Body of pancreas (tissue), 4 donors: ENCODE measurements around the gene GGN.

ENCODE experiments used
- CTCF ChIP-seq, 7 experiments: fragments of 450-650 bp in 4 of 7; fragments of 200-600 bp in 3 of 7; sonication (generic) in 3 of 7; IDR thresholded peaks; one replicate each; pipeline ENCODE4 v1.5.1; 2016 to 2019; ENCODE audit warnings: antibody characterized with exemption in 7 of 7
- POLR2A ChIP-seq, 3 donors: fragments of 450-650 bp; IDR thresholded peaks; one replicate each; pipeline ENCODE4 v1.6.1; 2016; ENCODE audit warnings: antibody characterized with exemption in 3 of 3, mild to moderate bottlenecking in 2 of 3

- TF ChIP-seq CTCF (IDR thresholded peaks at IDR 0.05): no peak
- no peak for TF ChIP-seq POLR2A (IDR thresholded peaks at IDR 0.05)
Measured at GRCh38 chr19:38360839-38361631, 26.8 kb downstream of the GGN start.
